A549 (cell line): Measurements from ENCODE around the gene PCED1B. TPM values are rescaled to one million over a fixed set of nuclear protein-coding genes. Genes with fewer than 3 reads are reported as not detected.
"Not testable (repeated sequence)": the region's sequence is repeated elsewhere in the genome, so short reads cannot be mapped to it uniquely, and the experiment has no call there.

Experiments used
- ATAC-seq, 2 experiments: fragments of 200-7000 bp in 1 of 2; fragments of >200 bp in 1 of 2; cut with Nextera tagmentation in 1 of 2; cut with Tn5 transposase in 1 of 2; 3 replicates each; pipeline versions ENCODE4 v1.8.0 to v1.9.1; 2018 to 2020; ENCODE audit warnings: mild to moderate bottlenecking in 1 of 2, moderate library complexity in 1 of 2
- CTCF ChIA-PET: fragments of 300-600 bp; sonication (Branson Sonifier 250); formaldehyde crosslinking; extraction: SDS; loops from one replicate; lab custom pipeline; 2021; ENCODE audit warnings: antibody characterized with exemption, inconsistent platforms; lab: Yijun Ruan, JAX
- POLR2A ChIA-PET: fragments of 350-600 bp; formaldehyde crosslinking; extraction: SDS; loops from one replicate; lab custom pipeline; 2021; ENCODE audit warnings: antibody characterized with exemption, inconsistent platforms; lab: Yijun Ruan, JAX
- DNase-seq, 2 experiments: peaks; one replicate each; pipeline versions ENCODE4 v3.0.0 to v3.0.0-alpha.2; 2011 to 2016; ENCODE audit warnings: low read depth in 1 of 2, low spot score in 1 of 2
- FAIRE-seq: peaks from 2 replicates; lab custom pipeline; 2011; peaks lifted over from hg19 to GRCh38; lab: Jason Lieb, UNC
- H3K27ac ChIP-seq, 2 experiments: fragments of >200 bp; sonication (Bioruptor Twin); formaldehyde crosslinking; 3 replicates each; pipeline ENCODE4 v1.5.1; 2016 to 2017
- H3K4me1 ChIP-seq: fragments of >200 bp; sonication (Bioruptor Twin); formaldehyde crosslinking; 3 replicates; pipeline ENCODE4 v1.6.1; 2016
- H3K4me2 ChIP-seq: fragments of >200 bp; sonication (Bioruptor Twin); formaldehyde crosslinking; 3 replicates; pipeline ENCODE4 v1.6.1; 2016
- H3K4me3 ChIP-seq: fragments of >200 bp; sonication (Bioruptor Twin); formaldehyde crosslinking; 3 replicates; pipeline ENCODE4 v1.5.1; 2016
- H3K9me3 ChIP-seq: fragments of >200 bp; sonication (Bioruptor Twin); formaldehyde crosslinking; 3 replicates; pipeline ENCODE4 v1.6.1; 2016
- BCL3 ChIP-seq: fragments of >200 bp; sonication (Bioruptor Twin); formaldehyde crosslinking; IDR thresholded peaks from 3 replicates; pipeline ENCODE4 v1.6.1; 2016
- CBX8 ChIP-seq: fragments of 200-600 bp; sonication (generic); IDR thresholded peaks from 2 replicates; pipeline ENCODE4 v1.6.1; 2016
- HOXA7 ChIP-seq: fragments of 250-450 bp; sonication (Bioruptor Pico); IDR thresholded peaks from 2 replicates; pipeline ENCODE4 v1.5.0; 2020; ENCODE audit warnings: mild to moderate bottlenecking, moderate library complexity
- MAX ChIP-seq: IDR thresholded peaks from 2 replicates; pipeline ENCODE4 v1.6.1; 2012
- MYC ChIP-seq: IDR thresholded peaks from 2 replicates; pipeline ENCODE4 v1.6.1; 2012; ENCODE audit warnings: mild to moderate bottlenecking, inconsistent platforms, low read length, improper control_type of control experiment, borderline replicate concordance
- NR3C1 ChIP-seq: fragments of >200 bp; sonication (Bioruptor Twin); formaldehyde crosslinking; IDR thresholded peaks from 3 replicates; pipeline ENCODE4 v1.6.1; 2017
- RAD21 ChIP-seq, 2 experiments: fragments of >200 bp in 1 of 2; sonication (Bioruptor Twin) in 1 of 2; formaldehyde crosslinking in 1 of 2; IDR thresholded peaks in 1 of 2; conservative IDR thresholded peaks in 1 of 2; 2 replicates in 1 of 2; 3 replicates in 1 of 2; pipeline ENCODE4 v1.6.1; 2012 to 2018; ENCODE audit warnings: inconsistent platforms in 1 of 2
- REST ChIP-seq: fragments of 200-600 bp; sonication (generic); IDR thresholded peaks from 2 replicates; pipeline ENCODE4 v1.6.1; 2016; ENCODE audit warnings: antibody characterized with exemption, mild to moderate bottlenecking, moderate library complexity
- SMC3 ChIP-seq: fragments of >200 bp; sonication (Bioruptor Twin); formaldehyde crosslinking; IDR thresholded peaks from 3 replicates; pipeline ENCODE4 v1.6.1; 2018; ENCODE audit warnings: inconsistent platforms
- TP53 ChIP-seq: fragments of 250-450 bp; sonication (Bioruptor Pico); IDR thresholded peaks from 2 replicates; pipeline ENCODE4 v1.5.0; 2021; ENCODE audit warnings: mild to moderate bottlenecking, moderate library complexity
- WGBS: methylation state at CpG from one replicate; pipeline ENCODE4 v1.1.6; 2017; ENCODE audit errors: missing lambda C conversion rate; 5-methylcytosine and 5-hydroxymethylcytosine counted together
- polyA plus RNA-seq, 4 experiments: library from polyadenylated mRNA; depleted of rRNA in 3 of 4; stranded (reverse); fragments of >200 nt; fragmentation: RNase III in 1 of 4; extraction: RNeasy Plus Mini Kit Qiagen cat#74134 plus additional on column Dnase treatment in 1 of 4; gene quantifications; 2 replicates in 3 of 4; 3 replicates in 1 of 4; pipeline ENCODE4 v1.2.3, GENCODE V29; 2011 to 2017

The PCED1B gene
- polyA plus RNA-seq, 2 of the 4 experiments (the other 2 are of a cell fraction) = 74.6 to 108 TPM

- TF ChIP-seq BCL3 (no peak), RAD21 (conservative IDR thresholded peaks at IDR 0.05 in 1 of 2, IDR thresholded peaks at IDR 0.05 in 1 of 2) (no peak), HOXA7 (CRISPR knock-in tag) (no peak), REST (no peak), MAX (no peak)
These were observed 24.8 kb upstream of the PCED1B start (continued) for GRCh38 chr12:47054659-47055058.

- H3K4me2 ChIP-seq, DNase-seq, POLR2A ChIA-PET, H3K4me1 ChIP-seq, H3K9me3 ChIP-seq, H3K27ac ChIP-seq, ATAC-seq, FAIRE-seq, H3K4me3 ChIP-seq: not testable (repeated sequence)
- CTCF ChIA-PET = interaction anchor here (0.6 to 1.2 kb wide), 3 partner anchors 16 to 184 kb away, joined by 3 read pairs; no protein-coding TSS in a partner anchor
- WGBS = 70% methylated on average over 3 of the region's 3 CpGs
These were observed 23.6 kb upstream of the PCED1B start for GRCh38 chr12:47055856-47056255.

- ATAC-seq, H3K27ac ChIP-seq, POLR2A ChIA-PET, H3K4me1 ChIP-seq, H3K4me3 ChIP-seq, H3K9me3 ChIP-seq, FAIRE-seq, DNase-seq, H3K4me2 ChIP-seq: not testable (repeated sequence)
- WGBS = 64% methylated on average over 12 of the region's 12 CpGs
- CTCF ChIA-PET = interaction anchor here (0.6 to 1.0 kb wide), 2 partner anchors 592 to 629 kb away, joined by 3 read pairs; no protein-coding TSS in a partner anchor
These were observed 22.5 kb upstream of the PCED1B start for GRCh38 chr12:47056944-47057343.

- H3K9me3 ChIP-seq, H3K27ac ChIP-seq, ATAC-seq, H3K4me3 ChIP-seq, FAIRE-seq, DNase-seq, H3K4me2 ChIP-seq, H3K4me1 ChIP-seq, POLR2A ChIA-PET: not testable (repeated sequence)
- 61% methylated on average over 2 of the region's 2 CpGs for WGBS
- CTCF ChIA-PET = interaction anchor here (1.8 kb wide), 1 partner anchor 12 kb away, joined by 6 read pairs; no protein-coding TSS in a partner anchor
These were observed 20.8 kb upstream of the PCED1B start for GRCh38 chr12:47058640-47059039.

GRCh38 chr12:47065546-47065945 is 13.9 kb upstream of the PCED1B start:
- FAIRE-seq (no peak), ATAC-seq (no peak), DNase-seq (no peak)
- CTCF ChIA-PET = interaction anchor here (1.0 to 3.4 kb wide), 3 partner anchors 13 to 33 kb away, joined by 3 to 14 read pairs (median 7); partner anchors contain the start of genes AMIGO2 and PCED1B
- H3K4me1 ChIP-seq = peaks cover 32% of the 10 kb centered on the region
- TF ChIP-seq CBX8 (no peak), MYC (no peak), TP53 (CRISPR knock-in tag) (no peak), NR3C1 (no peak), SMC3 (no peak)
- POLR2A ChIA-PET = no interaction called here
- WGBS = 89% methylated on average over 1 of the region's 1 CpG
- H3K4me3 ChIP-seq = no peak overlapping the region
- H3K9me3 ChIP-seq = 0 out of 3 replicates have a peak, but pooled peaks cover 2% of the 10 kb centered on the region
- no peak overlapping the region for H3K27ac ChIP-seq
- no peak overlapping the region for H3K4me2 ChIP-seq
